Skeletal muscle cell (primary cell): ENCODE data around the gene MINDY4B.

ENCODE experiments used
- DNase-seq: peaks from one replicate; pipeline ENCODE4 v3.0.0-alpha.2; 2010; ENCODE audit warnings: low read depth
- H3K4me3 ChIP-seq: 2 replicates; pipeline ENCODE4 v1.5.1; 2011; ENCODE audit warnings: low read depth, mild to moderate bottlenecking, control low read depth, low read length, moderate library complexity

MINDY4B gene

DNA sequence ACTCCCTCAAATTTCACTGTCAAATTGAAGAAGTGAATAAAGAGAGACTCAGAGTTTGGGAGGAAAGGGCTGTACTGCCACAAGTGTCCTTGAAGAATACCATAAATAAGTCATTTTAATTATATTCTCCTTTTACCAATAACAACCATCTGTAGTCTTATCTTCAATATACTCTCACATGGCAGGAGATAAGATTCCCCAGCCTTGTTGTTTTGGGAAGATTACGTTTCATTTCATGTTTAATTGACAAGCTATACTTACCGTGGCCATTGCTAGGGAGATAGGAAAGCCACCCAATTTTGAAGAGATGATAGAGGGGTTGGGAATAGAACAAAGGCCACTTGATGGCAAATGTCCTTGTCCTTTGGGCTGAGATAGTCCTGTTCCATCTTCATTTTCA, 2.3 kb downstream of the MINDY4B start:
- H3K4me3 ChIP-seq = no peak overlapping the region

GRCh38 chr3:150901793-150902192, 3.4 kb downstream of the MINDY4B start:
- no peak for DNase-seq
- H3K4me3 ChIP-seq = no peak overlapping the region

More for the DNA sequence above, 2.3 kb downstream of the MINDY4B start:
- no peak for DNase-seq

GRCh38 chr3:150899141-150899540, 6.1 kb downstream of the MINDY4B start:
- no peak for DNase-seq
- H3K4me3 ChIP-seq = no peak overlapping the region

GRCh38 chr3:150898046-150898754, 7.0 kb downstream of the MINDY4B start:
- DNase-seq = no peak

GRCh38 chr3:150897592-150897991, 7.6 kb downstream of the MINDY4B start:
- H3K4me3 ChIP-seq = no peak overlapping the region
- no peak for DNase-seq

More at GRCh38 chr3:150898046-150898754, 7.0 kb downstream of the MINDY4B start:
- no peak overlapping the region for H3K4me3 ChIP-seq

DNA sequence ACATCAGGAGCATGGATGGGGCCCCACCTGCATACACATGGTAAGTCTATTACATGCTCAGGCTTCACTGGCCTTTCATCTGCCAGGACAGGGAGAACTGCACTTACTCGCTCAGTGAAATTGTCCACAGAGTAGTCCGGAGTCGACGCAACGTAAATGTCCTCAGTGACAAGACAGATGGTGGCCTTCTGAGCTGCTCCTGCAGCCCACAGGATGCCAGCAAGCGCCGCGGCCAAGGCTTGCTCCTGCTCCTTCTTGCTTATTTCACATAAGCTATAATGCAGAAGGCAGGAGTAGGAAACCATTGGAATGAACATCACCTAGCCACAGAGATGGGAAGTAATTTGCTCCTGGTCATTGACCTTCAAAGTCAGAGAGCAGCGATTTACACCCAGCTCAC, 14.4 kb downstream of the MINDY4B start:
- no peak for DNase-seq
- H3K4me3 ChIP-seq = no peak overlapping the region

GRCh38 chr3:150890295-150890694, 14.9 kb downstream of the MINDY4B start:
- no peak for DNase-seq
- no peak overlapping the region for H3K4me3 ChIP-seq

GRCh38 chr3:150889106-150889505, 16.1 kb downstream of the MINDY4B start:
- no peak overlapping the region for H3K4me3 ChIP-seq
- no peak for DNase-seq

DNA sequence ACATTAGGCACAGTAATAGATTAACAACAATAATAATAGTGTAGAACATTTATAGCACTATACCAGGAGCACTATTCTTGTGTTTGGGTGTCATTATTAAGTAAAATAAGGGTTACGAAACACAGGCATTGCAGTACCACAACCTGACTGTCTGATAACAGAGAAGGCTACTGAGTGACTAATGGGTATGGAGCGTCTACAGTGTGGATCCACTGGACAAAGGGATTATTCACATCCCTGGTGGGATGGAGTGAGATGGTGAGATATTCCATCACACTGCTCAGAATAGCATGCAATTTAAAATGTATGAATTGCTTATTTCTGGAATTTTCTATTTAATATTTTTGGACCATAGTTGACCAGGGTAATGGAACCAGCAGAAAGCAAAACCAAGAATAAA, 18.2 kb downstream of the MINDY4B start:
- DNase-seq = no peak
- no peak overlapping the region for H3K4me3 ChIP-seq

- no peak for DNase-seq
- H3K4me3 ChIP-seq = no peak overlapping the region
Measured at GRCh38 chr3:150885535-150885934, 19.7 kb downstream of the MINDY4B start.

GRCh38 chr3:150878996-150879575, 26.2 kb downstream of the MINDY4B start:
- DNase-seq = no peak
- H3K4me3 ChIP-seq = no peak overlapping the region

DNA sequence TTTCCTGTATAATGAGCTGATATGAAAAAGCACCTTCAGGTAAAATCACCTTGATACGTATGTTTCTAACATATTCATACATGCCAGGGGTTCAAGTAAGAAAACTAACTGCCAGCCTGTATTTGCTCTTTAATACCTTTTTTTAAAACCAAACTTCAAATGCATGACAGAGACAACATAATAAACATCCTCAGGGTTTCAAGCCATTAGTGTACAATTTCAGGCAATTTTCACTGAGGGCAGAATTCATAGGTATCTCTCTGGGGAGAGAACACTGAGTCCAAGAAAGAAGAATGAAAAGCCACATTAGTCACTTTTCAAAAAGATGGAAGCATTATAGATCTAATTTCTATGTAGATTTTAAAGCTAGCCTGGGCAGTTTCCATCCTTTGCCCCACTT, 26.9 kb downstream of the MINDY4B start:
- no peak overlapping the region for H3K4me3 ChIP-seq
- no peak for DNase-seq

DNA sequence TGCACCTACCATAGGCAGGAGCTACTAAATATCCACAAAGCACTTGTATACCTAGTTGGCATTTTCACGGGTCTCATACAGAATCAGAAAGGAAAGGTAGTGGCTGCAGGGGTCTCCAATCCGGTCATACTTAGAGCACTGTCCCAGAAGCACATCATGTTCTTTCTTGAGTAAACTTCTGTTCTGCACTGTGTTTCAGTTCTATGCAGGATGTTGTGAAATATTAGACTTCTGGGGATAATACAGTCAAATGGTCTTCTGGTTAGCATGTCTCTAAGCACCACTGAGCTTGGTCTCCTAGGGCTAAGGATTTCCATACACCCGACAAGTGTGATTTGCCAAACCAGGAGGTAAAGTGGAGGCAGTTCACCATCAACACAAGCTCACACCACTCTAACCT, 27.9 kb downstream of the MINDY4B start:
- DNase-seq = no peak

DNA sequence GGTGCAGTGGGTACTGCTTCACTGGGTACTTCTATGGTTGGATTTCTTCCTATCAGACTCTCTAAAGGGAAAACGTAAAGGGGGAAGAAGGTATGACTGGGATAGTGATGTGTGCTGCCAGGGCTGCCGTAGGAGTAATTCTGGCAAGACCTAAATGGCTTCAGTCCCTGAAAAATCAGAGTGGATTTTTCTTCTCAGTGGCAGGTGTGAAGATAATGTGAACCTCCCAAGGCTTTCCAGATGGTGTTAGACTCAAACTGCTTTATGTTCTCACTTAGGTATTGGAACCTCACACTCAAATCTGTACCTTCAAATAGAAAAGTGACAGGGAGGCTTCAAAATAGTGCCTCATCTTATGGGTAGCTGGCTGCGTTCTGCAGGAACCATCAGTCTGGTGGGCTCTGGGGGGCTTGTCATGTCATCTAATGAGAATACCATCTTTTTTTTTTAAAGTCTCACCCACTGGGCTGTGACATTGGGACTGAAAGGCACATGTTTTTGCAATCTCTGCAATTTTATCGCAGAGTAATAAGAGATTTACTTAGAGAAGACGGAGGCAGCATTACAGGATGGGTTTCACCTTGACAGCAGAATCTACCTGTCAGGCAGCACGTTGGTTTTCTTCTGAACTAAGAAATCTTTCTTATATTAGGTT, 28.5 kb downstream of the MINDY4B start:
- DNase-seq = no peak
- no peak overlapping the region for H3K4me3 ChIP-seq

More for the DNA sequence above, 27.9 kb downstream of the MINDY4B start:
- H3K4me3 ChIP-seq = no peak overlapping the region

GRCh38 chr3:150875548-150875947, 29.7 kb downstream of the MINDY4B start:
- H3K4me3 ChIP-seq = no peak overlapping the region
- DNase-seq = no peak

- no peak overlapping the region for H3K4me3 ChIP-seq
- no peak for DNase-seq
Measured at GRCh38 chr3:150874666-150875219, 30.5 kb downstream of the MINDY4B start.

- DNase-seq = no peak
- no peak overlapping the region for H3K4me3 ChIP-seq
Measured at GRCh38 chr3:150871192-150871591, 34.0 kb downstream of the MINDY4B start.

GRCh38 chr3:150870406-150870805, 34.8 kb downstream of the MINDY4B start:
- DNase-seq = peak; percentile 23
- H3K4me3 ChIP-seq = no peak overlapping the region

- DNase-seq = no peak
- no peak overlapping the region for H3K4me3 ChIP-seq
Measured at GRCh38 chr3:150868282-150868681, 37.0 kb downstream of the MINDY4B start.

GRCh38 chr3:150867434-150867833, 37.8 kb downstream of the MINDY4B start:
- DNase-seq = no peak
- no peak overlapping the region for H3K4me3 ChIP-seq
